GM10248 (cell line): ENCODE measurements around the gene LRRK1.
"Not testable (repeated sequence)": the region's sequence is repeated elsewhere in the genome, so short reads cannot be mapped to it uniquely, and the experiment has no call there.

Experiments used
- CTCF ChIA-PET: fragments of 300-600 bp; sonication (Branson Sonifier 250); formaldehyde crosslinking; extraction: SDS; loops from one replicate; lab custom pipeline; 2021; ENCODE audit warnings: antibody characterized with exemption; lab: Yijun Ruan, JAX
- POLR2A ChIA-PET: fragments of 350-650 bp; sonication (Branson Sonifier 250); formaldehyde crosslinking; extraction: SDS; loops from one replicate; lab custom pipeline; 2020; ENCODE audit warnings: antibody characterized with exemption; lab: Yijun Ruan, JAX
- DNase-seq: peaks from one replicate; pipeline ENCODE4 v3.0.0; 2012; ENCODE audit errors: extremely low spot score
- CTCF ChIP-seq: IDR thresholded peaks from 2 replicates; pipeline ENCODE4 v1.5.1; 2012; ENCODE audit warnings: mild to moderate bottlenecking, low read depth; ENCODE audit errors: extremely low read depth, missing control alignments, control extremely low read depth

Gene LRRK1

GRCh38 chr15:101091080-101092017 is 172.2 kb downstream of the LRRK1 start:
- no peak for TF ChIP-seq CTCF
- ChIA-PET CTCF (interaction anchor here (1.1 to 5.6 kb wide), 11 partner anchors 9 to 175 kb away, joined by 3 to 61 read pairs (median 4); no protein-coding TSS in a partner anchor), POLR2A (no interaction called here)
- DNase-seq = no peak

GRCh38 chr15:101092156-101092866 is 173.2 kb downstream of the LRRK1 start:
- CTCF ChIA-PET = interaction anchor here (1.1 to 5.6 kb wide), 2 partner anchors 43 to 164 kb away, joined by 3 to 61 read pairs; no protein-coding TSS in a partner anchor
- TF ChIP-seq CTCF = no peak
- POLR2A ChIA-PET = no interaction called here
- no peak for DNase-seq

GRCh38 chr15:101092867-101093202 is 173.7 kb downstream of the LRRK1 start:
- no peak for TF ChIP-seq CTCF
- no peak for DNase-seq
- CTCF ChIA-PET = interaction anchor here (1.1 to 5.6 kb wide), 2 partner anchors 43 to 164 kb away, joined by 3 to 61 read pairs; no protein-coding TSS in a partner anchor
- POLR2A ChIA-PET = no interaction called here

- DNase-seq = no peak
- CTCF ChIA-PET = interaction anchor here (5.6 kb wide), 1 partner anchor 163 kb away, joined by 61 read pairs; no protein-coding TSS in a partner anchor
- TF ChIP-seq CTCF = no peak
- POLR2A ChIA-PET = no interaction called here
Observed at GRCh38 chr15:101093958-101094357, 174.8 kb downstream of the LRRK1 start.

GRCh38 chr15:101095796-101096406 is 176.7 kb downstream of the LRRK1 start:
- POLR2A ChIA-PET, CTCF ChIA-PET, DNase-seq: not testable (repeated sequence)

GRCh38 chr15:101097111-101097510 is 178.0 kb downstream of the LRRK1 start:
- POLR2A ChIA-PET = no interaction called here
- no peak for TF ChIP-seq CTCF
- DNase-seq = no peak
- CTCF ChIA-PET = interaction anchor here (1.3 kb wide), 1 partner anchor 90 kb away, joined by 3 read pairs; no protein-coding TSS in a partner anchor
